ENCODE measurements around the gene TANGO2. TPM values are rescaled to one million over a fixed set of nuclear protein-coding genes. Genes with fewer than 3 reads are reported as not detected.

Gene TANGO2
- total and polyA plus RNA-seq, 7 experiments from 2014 or later = 20.0 to 43.1 (median 38.6) TPM

DNA sequence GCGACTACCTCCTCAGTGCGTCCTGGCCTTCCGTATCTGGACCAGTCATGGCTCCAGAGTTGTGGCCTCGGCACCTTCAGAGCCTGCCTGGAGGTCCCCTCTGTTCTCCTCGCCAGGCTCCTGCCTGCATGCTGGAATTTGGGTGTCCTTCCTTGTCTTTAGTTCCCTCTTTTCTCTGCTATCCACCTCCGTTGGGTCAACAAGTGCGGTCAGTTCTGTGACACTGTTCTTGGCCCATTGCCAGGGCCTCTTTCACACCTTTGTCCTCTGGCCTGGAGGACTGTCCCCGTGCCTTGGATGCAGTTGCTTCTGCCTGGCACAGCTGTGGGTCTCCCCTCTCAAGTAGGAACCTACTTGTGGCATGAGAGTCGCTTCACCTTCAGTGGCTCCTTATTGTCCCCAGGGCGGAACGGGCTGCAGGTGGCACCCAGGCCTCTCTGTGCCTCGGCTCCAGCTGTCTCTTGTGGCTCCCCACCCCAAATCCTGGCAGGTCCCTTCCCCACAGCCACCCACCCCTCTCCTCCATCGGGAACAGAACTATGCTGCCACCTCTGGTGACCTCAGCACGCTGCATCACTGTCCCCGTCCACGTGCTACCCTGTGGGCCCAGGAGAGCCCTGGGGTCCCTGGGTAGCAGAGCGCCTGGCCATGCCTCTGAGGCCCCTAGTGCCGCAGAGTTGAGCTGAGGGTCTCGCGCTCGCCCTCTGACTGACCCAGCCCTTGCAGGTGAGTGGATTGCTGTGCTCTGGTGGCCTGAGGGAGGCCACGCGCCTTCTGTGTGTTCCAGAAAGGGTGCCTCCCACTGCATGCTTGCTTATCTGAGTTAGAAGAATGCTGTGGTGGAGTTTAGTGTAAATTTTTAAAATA lies 63.9 kb downstream of the TANGO2 start:
- DNase-seq = no peak

DNA sequence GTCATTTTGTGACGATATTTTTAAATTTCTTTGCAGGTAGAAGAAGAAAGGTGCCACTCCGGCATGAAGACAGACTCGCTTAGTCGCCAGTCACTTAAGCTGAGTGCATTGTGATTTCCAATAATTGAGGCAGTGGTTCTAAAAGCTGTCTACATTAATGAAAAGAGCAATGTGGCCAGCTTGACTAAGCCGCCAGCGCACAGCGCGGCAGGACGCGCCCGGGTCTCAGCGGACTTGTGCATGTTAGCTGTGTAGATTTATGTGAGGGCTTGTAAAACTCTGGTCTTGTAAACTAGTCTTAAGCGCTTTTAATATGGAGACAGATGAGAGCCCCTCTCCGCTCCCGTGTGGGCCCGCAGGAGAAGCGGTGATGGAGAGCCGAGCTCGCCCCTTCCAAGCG lies 64.7 kb downstream of the TANGO2 start:
- peaks cover 12 to 48% (median 25%) of the 10 kb centered on the region in 5 donors for H3K36me3 Mint-ChIP-seq

More for the DNA sequence above, 63.9 kb downstream of the TANGO2 start:
- Histone ChIP-seq H3K9me3 (ENCODE audit: control insufficient read depth in 2 of 3, low read length in 3 of 3) (no peaks in the 10 kb centered on the region), H3K4me3 (ENCODE audit: low read length) (no peak overlapping the region), H3K27ac (ENCODE audit: low read depth, low read length) (no peak overlapping the region), H3K36me3 (ENCODE audit: control insufficient read depth in 2 of 3, insufficient read depth in 3 of 3, low read length in 3 of 3) (peaks cover 10 to 44% (median 13%) of the 10 kb centered on the region in 3 experiments), H3K27me3 (ENCODE audit: control insufficient read depth in 2 of 2, insufficient read depth in 2 of 2, low read length in 2 of 2) (no peaks in the 10 kb centered on the region), H3K4me1 (ENCODE audit: control insufficient read depth in 2 of 2, insufficient read depth in 2 of 2, low read length in 2 of 2) (peaks cover 23 to 42% of the 10 kb centered on the region in 2 donors)
- ATAC-seq = no peak
- ChIA-PET POLR2A (interaction anchor here (0.7 kb wide), 1 partner anchor 63 kb away, joined by 3 read pairs; no protein-coding TSS in a partner anchor), CTCF (interaction anchor here (0.6 kb wide), 1 partner anchor 31 kb away, joined by 3 read pairs; no protein-coding TSS in a partner anchor)
- peaks cover 0 to 1% (median 0%) of the 10 kb centered on the region in 11 donors for H3K9me3 Mint-ChIP-seq
- peaks cover 39 to 49% (median 44%) of the 10 kb centered on the region in 7 donors for H3K4me1 Mint-ChIP-seq
- H3K27ac Mint-ChIP-seq = peak overlapping the region in 3 of 9 donors; percentile 45 to 76 (median 55)
- H3K4me3 Mint-ChIP-seq = peak overlapping the region in 3 of 10 donors; percentile 10 to 30 (median 18)
- H3K36me3 Mint-ChIP-seq = peaks cover 12 to 39% (median 21%) of the 10 kb centered on the region in 5 donors
- H3K27me3 Mint-ChIP-seq = no peaks in the 10 kb centered on the region
- intact Hi-C loops (cut with micrococcal nuclease) = no loop called here

DNA sequence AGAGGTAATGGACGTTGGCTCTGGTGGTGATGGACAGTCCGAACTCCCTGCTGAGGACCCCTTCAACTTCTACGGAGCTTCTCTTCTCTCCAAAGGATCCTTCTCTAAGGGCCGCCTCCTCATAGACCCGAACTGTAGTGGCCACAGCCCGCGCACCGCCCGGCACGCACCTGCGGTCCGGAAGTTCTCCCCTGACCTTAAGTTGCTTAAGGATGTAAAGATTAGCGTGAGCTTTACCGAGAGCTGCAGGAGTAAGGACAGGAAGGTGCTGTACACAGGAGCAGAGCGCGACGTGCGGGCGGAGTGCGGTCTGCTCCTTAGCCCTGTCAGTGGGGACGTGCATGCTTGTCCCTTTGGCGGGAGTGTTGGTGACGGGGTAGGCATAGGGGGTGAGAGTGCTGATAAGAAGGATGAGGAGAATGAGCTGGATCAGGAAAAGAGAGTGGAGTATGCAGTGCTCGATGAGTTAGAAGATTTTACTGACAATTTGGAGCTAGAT lies 65.2 kb downstream of the TANGO2 start:
- ChIA-PET CTCF (no interaction called here), POLR2A (no interaction called here)
- H3K4me1 ChIP-seq (ENCODE audit: control insufficient read depth in 2 of 2, insufficient read depth in 2 of 2, low read length in 2 of 2) = peaks cover 17 to 49% of the 10 kb centered on the region in 2 donors
- peaks cover 0 to 1% (median 0%) of the 10 kb centered on the region in 11 donors for H3K9me3 Mint-ChIP-seq
- peak overlapping the region in 2 of 9 donors; percentile 26 to 30 for H3K27ac Mint-ChIP-seq
- H3K27me3 Mint-ChIP-seq = no peaks in the 10 kb centered on the region
- no peak for ATAC-seq
- H3K36me3 Mint-ChIP-seq = peaks cover 13 to 53% (median 27%) of the 10 kb centered on the region in 5 donors
- intact Hi-C loops (cut with micrococcal nuclease) = no loop called here
- peaks cover 32 to 50% (median 42%) of the 10 kb centered on the region in 7 donors for H3K4me1 Mint-ChIP-seq
- no peak overlapping the region for H3K4me3 ChIP-seq (ENCODE audit: low read length)
- no peak overlapping the region for H3K27ac ChIP-seq (ENCODE audit: low read depth, low read length)
- no peaks in the 10 kb centered on the region for H3K27me3 ChIP-seq (ENCODE audit: control insufficient read depth in 2 of 2, insufficient read depth in 2 of 2, low read length in 2 of 2)
- no peak for DNase-seq
- no peaks in the 10 kb centered on the region for H3K9me3 ChIP-seq (ENCODE audit: control insufficient read depth in 2 of 3, low read length in 3 of 3)
- H3K36me3 ChIP-seq (ENCODE audit: control insufficient read depth in 2 of 3, insufficient read depth in 3 of 3, low read length in 3 of 3) = peaks cover 16 to 58% (median 18%) of the 10 kb centered on the region in 3 experiments
- H3K4me3 Mint-ChIP-seq = peak overlapping the region in 1 of 10 donors; percentile 16

More for the DNA sequence above, 64.7 kb downstream of the TANGO2 start:
- peaks cover 16 to 53% (median 18%) of the 10 kb centered on the region in 3 experiments for H3K36me3 ChIP-seq (ENCODE audit: control insufficient read depth in 2 of 3, insufficient read depth in 3 of 3, low read length in 3 of 3)
- H3K4me3 ChIP-seq (ENCODE audit: low read length) = no peak overlapping the region
- ChIA-PET CTCF (interaction anchor here (0.6 kb wide), 1 partner anchor 30 kb away, joined by 3 read pairs; no protein-coding TSS in a partner anchor), POLR2A (no interaction called here)
- intact Hi-C loops (cut with micrococcal nuclease) = no loop called here
- ATAC-seq (no peak), DNase-seq (no peak)
- H3K4me1 ChIP-seq (ENCODE audit: control insufficient read depth in 2 of 2, insufficient read depth in 2 of 2, low read length in 2 of 2) = peaks cover 22 to 49% of the 10 kb centered on the region in 2 donors
- no peaks in the 10 kb centered on the region for H3K27me3 ChIP-seq (ENCODE audit: control insufficient read depth in 2 of 2, insufficient read depth in 2 of 2, low read length in 2 of 2)
- H3K27ac ChIP-seq (ENCODE audit: low read depth, low read length) = no peak overlapping the region
- H3K4me1 Mint-ChIP-seq = peaks cover 37 to 52% (median 45%) of the 10 kb centered on the region in 7 donors
- H3K9me3 ChIP-seq (ENCODE audit: control insufficient read depth in 2 of 3, low read length in 3 of 3) = no peaks in the 10 kb centered on the region
- H3K27me3 Mint-ChIP-seq = no peaks in the 10 kb centered on the region
- peaks cover 0 to 1% (median 0%) of the 10 kb centered on the region in 11 donors for H3K9me3 Mint-ChIP-seq
- H3K27ac Mint-ChIP-seq = peak overlapping the region in 1 of 9 donors; percentile 22
- no peak overlapping the region for H3K4me3 Mint-ChIP-seq

DNA sequence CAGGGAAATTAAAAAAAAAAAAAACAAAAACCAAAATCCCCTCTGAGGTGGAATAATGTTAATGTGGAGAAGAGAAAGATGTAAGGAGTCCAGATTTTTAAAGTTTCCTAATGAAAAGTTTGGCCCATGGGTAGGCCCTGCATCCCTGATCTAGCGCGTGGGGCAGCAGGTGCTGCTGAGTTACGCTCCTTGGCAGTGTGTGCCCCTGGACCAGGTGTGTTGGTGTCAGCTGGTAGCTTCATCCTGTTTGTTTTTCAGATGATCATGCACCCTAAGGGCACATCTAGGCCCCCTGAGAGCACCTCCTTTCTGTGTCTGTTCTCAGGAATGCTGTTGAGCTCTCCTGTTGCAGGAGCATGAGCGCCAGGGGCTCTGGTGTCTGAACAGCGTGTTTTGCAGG lies 65.9 kb downstream of the TANGO2 start:
- H3K4me3 ChIP-seq (ENCODE audit: low read length) = no peak overlapping the region
- H3K27ac ChIP-seq (ENCODE audit: low read depth, low read length) = no peak overlapping the region
- no peak for ATAC-seq
- ChIA-PET POLR2A (no interaction called here), CTCF (no interaction called here)
- H3K4me1 Mint-ChIP-seq = peaks cover 26 to 44% (median 36%) of the 10 kb centered on the region in 7 donors
- H3K9me3 ChIP-seq (ENCODE audit: control insufficient read depth in 2 of 3, low read length in 3 of 3) = no peaks in the 10 kb centered on the region
- H3K36me3 ChIP-seq (ENCODE audit: control insufficient read depth in 2 of 3, insufficient read depth in 3 of 3, low read length in 3 of 3) = peaks cover 16 to 64% (median 24%) of the 10 kb centered on the region in 3 experiments
- H3K27ac Mint-ChIP-seq = peak overlapping the region in 1 of 9 donors; percentile 26
- H3K9me3 Mint-ChIP-seq = peaks cover 0 to 1% (median 0%) of the 10 kb centered on the region in 11 donors
- no peak for DNase-seq
- H3K4me3 Mint-ChIP-seq = no peak overlapping the region
- H3K27me3 ChIP-seq (ENCODE audit: control insufficient read depth in 2 of 2, insufficient read depth in 2 of 2, low read length in 2 of 2) = no peaks in the 10 kb centered on the region
- peaks cover 17 to 59% (median 30%) of the 10 kb centered on the region in 5 donors for H3K36me3 Mint-ChIP-seq
- intact Hi-C loops (cut with micrococcal nuclease) = no loop called here
- peaks cover 12 to 47% of the 10 kb centered on the region in 2 donors for H3K4me1 ChIP-seq (ENCODE audit: control insufficient read depth in 2 of 2, insufficient read depth in 2 of 2, low read length in 2 of 2)
- no peaks in the 10 kb centered on the region for H3K27me3 Mint-ChIP-seq

DNA sequence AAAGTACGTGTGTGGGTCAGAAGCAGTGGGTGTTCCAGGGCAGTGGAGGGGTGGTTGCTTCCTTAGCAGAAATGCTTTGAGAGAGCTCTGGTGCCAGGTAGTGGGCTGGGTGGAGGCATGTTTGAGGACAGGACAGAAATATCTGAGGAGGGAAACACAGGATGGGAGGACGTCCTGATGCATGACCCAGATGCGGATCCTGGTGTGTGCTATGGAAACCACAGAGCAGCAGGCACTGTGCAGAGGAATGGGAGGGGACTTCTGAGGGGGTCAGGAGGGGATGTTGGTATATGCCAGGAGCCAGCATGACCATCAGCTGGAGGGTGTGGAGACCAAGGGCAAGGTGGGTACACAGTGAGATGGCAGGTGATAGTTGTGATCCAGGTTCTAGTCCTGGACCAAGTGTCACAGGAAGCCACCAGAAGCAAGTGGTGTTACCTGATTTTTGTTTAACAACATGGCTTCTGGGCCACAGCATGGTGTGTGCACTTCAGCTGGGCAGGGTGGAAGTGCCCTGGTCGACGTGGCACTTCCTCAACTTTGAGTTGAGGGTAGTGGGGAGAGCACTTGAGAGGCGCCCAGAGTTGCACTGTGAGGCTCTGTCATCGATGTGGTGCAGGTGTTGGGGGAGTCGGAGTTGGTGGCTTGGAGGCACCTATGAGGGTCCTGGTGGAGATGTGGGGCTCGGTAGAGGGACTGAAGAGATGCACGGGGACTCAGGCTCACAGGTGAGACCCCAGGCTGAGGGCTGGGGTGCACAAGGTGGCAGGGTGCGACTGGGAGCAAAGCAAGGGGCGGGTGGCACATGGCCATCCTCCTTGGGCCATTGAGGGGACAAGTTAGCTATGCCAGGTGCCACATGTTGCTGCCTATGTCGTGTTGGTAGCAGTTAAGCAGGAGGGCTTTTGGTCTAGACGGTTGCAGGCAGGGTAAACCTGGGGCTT lies 66.7 kb downstream of the TANGO2 start:
- Histone ChIP-seq H3K36me3 (ENCODE audit: control insufficient read depth in 2 of 3, insufficient read depth in 3 of 3, low read length in 3 of 3) (peaks cover 16 to 72% (median 26%) of the 10 kb centered on the region in 3 experiments), H3K4me1 (ENCODE audit: control insufficient read depth in 2 of 2, insufficient read depth in 2 of 2, low read length in 2 of 2) (peaks cover 12 to 53% of the 10 kb centered on the region in 2 donors), H3K9me3 (ENCODE audit: control insufficient read depth in 2 of 3, low read length in 3 of 3) (no peaks in the 10 kb centered on the region), H3K27me3 (ENCODE audit: control insufficient read depth in 2 of 2, insufficient read depth in 2 of 2, low read length in 2 of 2) (no peaks in the 10 kb centered on the region), H3K27ac (ENCODE audit: low read depth, low read length) (no peak overlapping the region), H3K4me3 (ENCODE audit: low read length) (no peak overlapping the region)
- intact Hi-C loops (cut with micrococcal nuclease) = no loop called here
- ATAC-seq = peak; percentile 47
- peaks cover 16 to 67% (median 30%) of the 10 kb centered on the region in 5 donors for H3K36me3 Mint-ChIP-seq
- no peaks in the 10 kb centered on the region for H3K27me3 Mint-ChIP-seq
- DNase-seq = no peak
- ChIA-PET POLR2A (no interaction called here), CTCF (interaction anchor here (0.7 kb wide), 1 partner anchor 1866 kb away, joined by 3 read pairs; no protein-coding TSS in a partner anchor)
- H3K4me3 Mint-ChIP-seq = no peak overlapping the region
- H3K27ac Mint-ChIP-seq = peak overlapping the region in 1 of 9 donors; percentile 70
- H3K4me1 Mint-ChIP-seq = peaks cover 22 to 40% (median 31%) of the 10 kb centered on the region in 7 donors
- H3K9me3 Mint-ChIP-seq = peaks cover 0 to 1% (median 0%) of the 10 kb centered on the region in 11 donors

DNA sequence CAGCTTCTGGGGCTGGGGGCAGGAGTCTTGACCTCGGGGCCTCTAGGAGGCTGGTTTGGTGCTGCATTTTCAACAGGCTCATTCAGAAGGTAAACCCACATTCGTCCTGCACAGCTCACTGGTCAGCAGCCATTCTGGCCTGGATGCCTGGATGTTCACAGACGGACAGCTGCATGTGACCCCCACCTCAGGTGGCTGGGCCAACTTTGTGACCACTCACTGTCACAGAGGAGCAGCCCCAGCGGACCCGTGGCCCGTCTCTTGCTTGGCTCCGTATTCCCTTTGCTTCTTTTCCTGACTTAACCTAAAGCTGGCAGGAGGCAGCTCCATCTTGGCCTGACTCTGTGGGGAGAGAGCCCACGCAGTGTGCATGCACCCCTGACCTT lies 67.3 kb downstream of the TANGO2 start:
- H3K4me3 Mint-ChIP-seq = no peak overlapping the region
- no peaks in the 10 kb centered on the region for H3K27me3 Mint-ChIP-seq
- H3K27ac ChIP-seq (ENCODE audit: low read depth, low read length) = no peak overlapping the region
- H3K36me3 ChIP-seq (ENCODE audit: control insufficient read depth in 2 of 3, insufficient read depth in 3 of 3, low read length in 3 of 3) = peaks cover 16 to 78% (median 26%) of the 10 kb centered on the region in 3 experiments
- H3K4me1 ChIP-seq (ENCODE audit: control insufficient read depth in 2 of 2, insufficient read depth in 2 of 2, low read length in 2 of 2) = peaks cover 5 to 60% of the 10 kb centered on the region in 2 donors
- ChIA-PET POLR2A (no interaction called here), CTCF (interaction anchor here (0.7 to 0.9 kb wide), 2 partner anchors 9 to 1866 kb away, joined by 3 read pairs; no protein-coding TSS in a partner anchor)
- peaks cover 16 to 70% (median 30%) of the 10 kb centered on the region in 5 donors for H3K36me3 Mint-ChIP-seq
- H3K4me1 Mint-ChIP-seq = peaks cover 15 to 34% (median 25%) of the 10 kb centered on the region in 7 donors
- H3K9me3 Mint-ChIP-seq = peaks cover 0 to 1% (median 0%) of the 10 kb centered on the region in 11 donors
- H3K9me3 ChIP-seq (ENCODE audit: control insufficient read depth in 2 of 3, low read length in 3 of 3) = no peaks in the 10 kb centered on the region
- H3K27ac Mint-ChIP-seq = no peak overlapping the region
- no peak overlapping the region for H3K4me3 ChIP-seq (ENCODE audit: low read length)
- no peak for DNase-seq
- H3K27me3 ChIP-seq (ENCODE audit: control insufficient read depth in 2 of 2, insufficient read depth in 2 of 2, low read length in 2 of 2) = no peaks in the 10 kb centered on the region
- intact Hi-C loops (cut with micrococcal nuclease) = no loop called here
- no peak for ATAC-seq
